WTC11 (cell line): ENCODE results near the gene TRIM41. TPM values are rescaled to one million over a fixed set of nuclear protein-coding genes. Genes with fewer than 3 reads are reported as not detected.

Source experiments
- ATAC-seq: fragments of 200-7000 bp; cut with Tn5 transposase; 2 replicates; pipeline ENCODE4 v1.10.0; 2021; ENCODE audit warnings: mild to moderate bottlenecking, moderate library complexity
- CTCF ChIA-PET: fragments of 300-600 bp; sonication (Branson Sonifier 250); formaldehyde crosslinking; loops from one replicate; lab custom pipeline; 2021; ENCODE audit warnings: antibody characterized with exemption; lab: Charles Lee
- POLR2A ChIA-PET: fragments of 350-600 bp; sonication (Branson Sonifier 250); formaldehyde crosslinking; loops from one replicate; lab custom pipeline; 2021; ENCODE audit warnings: antibody characterized with exemption; lab: Charles Lee
- DNase-seq: peaks from one replicate; pipeline ENCODE4 v3.0.0; 2021; ENCODE audit warnings: low spot score
- H3K27ac Mint-ChIP-seq: 2 replicates; pipeline ENCODE4 v1.8.0; 2021; ENCODE audit warnings: mixed read lengths
- H3K27me3 Mint-ChIP-seq: 2 replicates; pipeline ENCODE4 v1.8.0; 2021; ENCODE audit warnings: low read depth, mild to moderate bottlenecking, moderate library complexity, mixed read lengths
- H3K36me3 Mint-ChIP-seq: 2 replicates; pipeline ENCODE4 v1.8.0; 2021; ENCODE audit warnings: mixed read lengths
- H3K4me1 Mint-ChIP-seq: 2 replicates; pipeline ENCODE4 v1.8.0; 2022; ENCODE audit warnings: mixed read lengths
- H3K4me3 Mint-ChIP-seq: 2 replicates; pipeline ENCODE4 v1.8.0; 2021; ENCODE audit warnings: mild to moderate bottlenecking, moderate library complexity, mixed read lengths
- H3K9me3 Mint-ChIP-seq: 2 replicates; pipeline ENCODE4 v1.8.0; 2021; ENCODE audit warnings: mixed read lengths
- AFF4 ChIP-seq: sonication (generic); formaldehyde crosslinking; IDR thresholded peaks from 2 replicates; pipeline ENCODE4 v1.8.1; 2023; ENCODE audit warnings: mild to moderate bottlenecking, missing genetic modification reagents, borderline replicate concordance
- E2F4 ChIP-seq: sonication (generic); formaldehyde crosslinking; IDR thresholded peaks from 2 replicates; pipeline ENCODE4 v1.8.1; 2022; ENCODE audit warnings: low read depth, mild to moderate bottlenecking, moderate library complexity, missing genetic modification reagents, borderline replicate concordance
- EMX1 ChIP-seq: fragments of 250-450 bp; sonication (Bioruptor Pico); IDR thresholded peaks from 2 replicates; pipeline ENCODE4 v1.8.0; 2021; ENCODE audit warnings: mild to moderate bottlenecking
- IRF2 ChIP-seq: sonication (generic); formaldehyde crosslinking; IDR thresholded peaks from 2 replicates; pipeline ENCODE4 v1.8.0; 2022; ENCODE audit warnings: low read depth, missing genetic modification reagents, borderline replicate concordance
- KAT7 ChIP-seq: sonication (generic); formaldehyde crosslinking; IDR thresholded peaks from 2 replicates; pipeline ENCODE4 v1.8.1; 2023; ENCODE audit warnings: missing genetic modification reagents, mild to moderate bottlenecking, borderline replicate concordance
- NFYB ChIP-seq: sonication (generic); formaldehyde crosslinking; conservative IDR thresholded peaks from 2 replicates; pipeline ENCODE4 v1.8.0; 2022; ENCODE audit warnings: low read depth, missing genetic modification reagents
- OVOL2 ChIP-seq: fragments of 250-450 bp; sonication (Bioruptor Pico); IDR thresholded peaks from 2 replicates; pipeline ENCODE4 v1.9.0; 2021; ENCODE audit warnings: mild to moderate bottlenecking, borderline replicate concordance
- PRDM15 ChIP-seq: sonication (generic); formaldehyde crosslinking; IDR thresholded peaks from 2 replicates; pipeline ENCODE4 v1.8.0; 2022; ENCODE audit warnings: missing genetic modification reagents
- PRRX2 ChIP-seq: fragments of 250-450 bp; sonication (Bioruptor Pico); IDR thresholded peaks from 2 replicates; pipeline ENCODE4 v1.8.0; 2021; ENCODE audit warnings: mild to moderate bottlenecking
- RORB ChIP-seq: fragments of 250-450 bp; sonication (Bioruptor Pico); IDR thresholded peaks from 2 replicates; pipeline ENCODE4 v1.9.0; 2021; ENCODE audit warnings: mild to moderate bottlenecking
- SMAD4 ChIP-seq: sonication (generic); formaldehyde crosslinking; IDR thresholded peaks from 2 replicates; pipeline ENCODE4 v1.8.0; 2022; ENCODE audit warnings: mild to moderate bottlenecking, missing genetic modification reagents
- TCF7 ChIP-seq: sonication (generic); formaldehyde crosslinking; IDR thresholded peaks from 2 replicates; pipeline ENCODE4 v1.8.0; 2022; ENCODE audit warnings: mild to moderate bottlenecking, low read depth, missing genetic modification reagents, moderate library complexity
- ZNF138 ChIP-seq: sonication (generic); formaldehyde crosslinking; conservative IDR thresholded peaks from 2 replicates; pipeline ENCODE4 v1.8.1; 2022; ENCODE audit warnings: mild to moderate bottlenecking, moderate library complexity, missing genetic modification reagents
- ZNF423 ChIP-seq: fragments of 250-450 bp; sonication (Bioruptor Pico); IDR thresholded peaks from 2 replicates; pipeline ENCODE4 v2.1.2; 2022; ENCODE audit warnings: mild to moderate bottlenecking, moderate library complexity
- ZSCAN18 ChIP-seq: fragments of 250-450 bp; sonication (Bioruptor Pico); IDR thresholded peaks from 2 replicates; pipeline ENCODE4 v2.1.2; 2022; ENCODE audit warnings: mild to moderate bottlenecking, moderate library complexity
- total RNA-seq: library from RNA; stranded (reverse); gene quantifications from 3 replicates; pipeline ENCODE4 v1.2.3, GENCODE V29; 2021
- TF ChIP-seq, protein P1 (sequence below): sonication (generic); formaldehyde crosslinking; IDR thresholded peaks from 2 replicates; pipeline ENCODE4 v1.8.1; 2023; ENCODE audit warnings: mild to moderate bottlenecking, missing genetic modification reagents, moderate library complexity
- TF ChIP-seq, protein P2 (sequence below): fragments of 250-450 bp; sonication (Bioruptor Pico); IDR thresholded peaks from 2 replicates; pipeline ENCODE4 v1.9.0; 2021; ENCODE audit warnings: mild to moderate bottlenecking, borderline replicate concordance

Gene TRIM41
- total RNA-seq, 1 experiment from 2014 or later: 33.5 TPM

DNA sequence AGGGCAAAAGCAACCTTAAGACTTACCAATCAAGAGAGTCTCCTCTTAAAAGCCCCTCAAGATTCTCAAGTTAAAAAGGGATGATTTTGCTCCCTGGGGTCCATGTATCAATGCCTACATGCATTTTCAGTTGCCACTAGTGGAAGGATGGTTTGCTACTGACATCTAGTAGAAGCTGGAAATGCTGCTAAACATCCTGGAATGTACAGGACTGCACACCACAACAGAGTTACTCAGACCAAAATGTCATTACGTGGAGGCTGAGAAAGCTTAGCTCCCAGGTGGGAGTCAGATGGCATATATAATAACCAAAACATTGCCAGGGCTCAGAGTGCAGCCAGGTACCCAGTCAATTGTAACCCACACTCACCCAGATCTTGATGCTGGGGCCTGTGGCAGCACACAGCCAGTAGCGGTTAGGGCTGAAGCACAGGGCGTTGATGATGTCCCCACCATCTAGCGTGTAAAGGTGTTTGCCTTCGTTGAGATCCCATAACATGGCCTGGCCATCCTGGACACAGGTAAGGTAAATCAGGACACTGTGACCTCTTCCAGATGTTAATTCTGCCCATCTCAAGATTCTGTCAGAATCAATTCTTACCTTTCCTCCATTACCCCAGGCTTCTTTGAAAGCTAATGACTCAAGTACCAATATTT is 14.8 kb downstream of the TRIM41 start:
- peak overlapping the region; percentile 71 for H3K27ac Mint-ChIP-seq
- ATAC-seq (no peak), DNase-seq (no peak)
- TF ChIP-seq E2F4: no peak
- TF ChIP-seq IRF2 (CRISPR knock-in tag): no peak
- TF ChIP-seq PRRX2 (CRISPR knock-in tag): no peak
- 0 out of 2 replicates have a peak, but pooled peaks have one; percentile 13 for TF ChIP-seq EMX1 (CRISPR knock-in tag)
- POLR2A ChIA-PET: no interaction called here
- CTCF ChIA-PET: no interaction called here
- peaks cover 37% of the 10 kb centered on the region for H3K4me1 Mint-ChIP-seq
- H3K27me3 Mint-ChIP-seq: no peaks in the 10 kb centered on the region
- H3K9me3 Mint-ChIP-seq: no peaks in the 10 kb centered on the region
- no peak overlapping the region for H3K4me3 Mint-ChIP-seq
- peaks cover 71% of the 10 kb centered on the region for H3K36me3 Mint-ChIP-seq

DNA sequence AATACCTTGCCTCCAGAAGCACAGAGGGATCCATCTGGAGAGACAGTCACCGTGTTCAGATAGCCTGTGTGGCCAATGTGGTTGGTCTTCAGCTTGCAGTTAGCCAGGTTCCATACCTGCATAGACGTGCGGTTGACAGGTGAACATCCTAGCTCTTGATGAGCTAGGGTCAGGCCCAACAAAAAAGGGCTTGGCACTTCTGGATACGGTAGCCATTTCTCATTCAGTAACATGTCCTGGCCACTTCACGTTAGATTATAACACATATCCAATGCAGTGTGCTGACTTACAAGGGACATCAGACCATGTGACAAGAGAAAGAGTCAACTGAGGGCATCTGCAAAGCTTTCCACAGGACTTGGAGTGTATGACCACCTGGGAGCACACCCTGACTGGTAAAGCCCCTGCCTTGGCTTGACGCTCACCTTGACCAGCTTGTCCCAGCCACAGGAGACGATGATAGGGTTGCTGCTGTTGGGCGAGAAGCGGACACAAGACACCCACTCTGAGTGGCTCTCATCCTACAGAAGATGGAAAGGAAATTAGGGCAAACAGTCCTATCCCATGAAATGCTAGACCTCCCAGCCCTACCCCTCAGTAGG is 16.1 kb downstream of the TRIM41 start:
- Mint-ChIP-seq H3K27me3 (no peaks in the 10 kb centered on the region; the same call in 1 of the 2 replicates), H3K4me3 (no peak overlapping the region; the same call in 1 of the 2 replicates), H3K4me1 (peaks cover 37% of the 10 kb centered on the region), H3K27ac (peak overlapping the region; percentile 95), H3K36me3 (peaks cover 79% of the 10 kb centered on the region), H3K9me3 (no peaks in the 10 kb centered on the region)
- POLR2A ChIA-PET: interaction anchor here (0.6 kb wide), 1 partner anchor 11 kb away, joined by 3 read pairs; no protein-coding TSS in a partner anchor
- DNase-seq (no peak), ATAC-seq (no peak)
- CTCF ChIA-PET: no interaction called here
- TF ChIP-seq KAT7 (CRISPR knock-in tag): no peak
- TF ChIP-seq AFF4: no peak
- TF ChIP-seq PRDM15 (CRISPR knock-in tag): no peak
- no peak for TF ChIP-seq RORB (CRISPR knock-in tag)
- no peak for TF ChIP-seq TCF7
- no peak for TF ChIP-seq SMAD4 (CRISPR knock-in tag)
- no peak for TF ChIP-seq OVOL2
- TF ChIP-seq, protein P1, sequence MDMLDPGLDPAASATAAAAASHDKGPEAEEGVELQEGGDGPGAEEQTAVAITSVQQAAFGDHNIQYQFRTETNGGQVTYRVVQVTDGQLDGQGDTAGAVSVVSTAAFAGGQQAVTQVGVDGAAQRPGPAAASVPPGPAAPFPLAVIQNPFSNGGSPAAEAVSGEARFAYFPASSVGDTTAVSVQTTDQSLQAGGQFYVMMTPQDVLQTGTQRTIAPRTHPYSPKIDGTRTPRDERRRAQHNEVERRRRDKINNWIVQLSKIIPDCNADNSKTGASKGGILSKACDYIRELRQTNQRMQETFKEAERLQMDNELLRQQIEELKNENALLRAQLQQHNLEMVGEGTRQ: no peak
- TF ChIP-seq PRRX2 (CRISPR knock-in tag): no peak
- TF ChIP-seq ZSCAN18 (CRISPR knock-in tag): no peak
- TF ChIP-seq NFYB (CRISPR knock-in tag): no peak
- TF ChIP-seq, protein P2, sequence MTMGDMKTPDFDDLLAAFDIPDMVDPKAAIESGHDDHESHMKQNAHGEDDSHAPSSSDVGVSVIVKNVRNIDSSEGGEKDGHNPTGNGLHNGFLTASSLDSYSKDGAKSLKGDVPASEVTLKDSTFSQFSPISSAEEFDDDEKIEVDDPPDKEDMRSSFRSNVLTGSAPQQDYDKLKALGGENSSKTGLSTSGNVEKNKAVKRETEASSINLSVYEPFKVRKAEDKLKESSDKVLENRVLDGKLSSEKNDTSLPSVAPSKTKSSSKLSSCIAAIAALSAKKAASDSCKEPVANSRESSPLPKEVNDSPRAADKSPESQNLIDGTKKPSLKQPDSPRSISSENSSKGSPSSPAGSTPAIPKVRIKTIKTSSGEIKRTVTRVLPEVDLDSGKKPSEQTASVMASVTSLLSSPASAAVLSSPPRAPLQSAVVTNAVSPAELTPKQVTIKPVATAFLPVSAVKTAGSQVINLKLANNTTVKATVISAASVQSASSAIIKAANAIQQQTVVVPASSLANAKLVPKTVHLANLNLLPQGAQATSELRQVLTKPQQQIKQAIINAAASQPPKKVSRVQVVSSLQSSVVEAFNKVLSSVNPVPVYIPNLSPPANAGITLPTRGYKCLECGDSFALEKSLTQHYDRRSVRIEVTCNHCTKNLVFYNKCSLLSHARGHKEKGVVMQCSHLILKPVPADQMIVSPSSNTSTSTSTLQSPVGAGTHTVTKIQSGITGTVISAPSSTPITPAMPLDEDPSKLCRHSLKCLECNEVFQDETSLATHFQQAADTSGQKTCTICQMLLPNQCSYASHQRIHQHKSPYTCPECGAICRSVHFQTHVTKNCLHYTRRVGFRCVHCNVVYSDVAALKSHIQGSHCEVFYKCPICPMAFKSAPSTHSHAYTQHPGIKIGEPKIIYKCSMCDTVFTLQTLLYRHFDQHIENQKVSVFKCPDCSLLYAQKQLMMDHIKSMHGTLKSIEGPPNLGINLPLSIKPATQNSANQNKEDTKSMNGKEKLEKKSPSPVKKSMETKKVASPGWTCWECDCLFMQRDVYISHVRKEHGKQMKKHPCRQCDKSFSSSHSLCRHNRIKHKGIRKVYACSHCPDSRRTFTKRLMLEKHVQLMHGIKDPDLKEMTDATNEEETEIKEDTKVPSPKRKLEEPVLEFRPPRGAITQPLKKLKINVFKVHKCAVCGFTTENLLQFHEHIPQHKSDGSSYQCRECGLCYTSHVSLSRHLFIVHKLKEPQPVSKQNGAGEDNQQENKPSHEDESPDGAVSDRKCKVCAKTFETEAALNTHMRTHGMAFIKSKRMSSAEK (CRISPR knock-in tag): no peak
- no peak for TF ChIP-seq ZNF138 (CRISPR knock-in tag)
- no peak for TF ChIP-seq ZNF423 (CRISPR knock-in tag)
